Loucy (cell line): ENCODE measurements around the gene CLEC16A.

Source experiments
- H2AFZ ChIP-seq: fragments of 200-600 bp; sonication (generic); 2 replicates; pipeline ENCODE4 v1.6.0; 2016; ENCODE audit warnings: antibody characterized with exemption, mild to moderate bottlenecking, low read length, moderate library complexity
- H3F3A ChIP-seq: fragments of 200-600 bp; 2 replicates; pipeline ENCODE4 v1.6.0; 2016; ENCODE audit warnings: antibody characterized with exemption, low read depth, mild to moderate bottlenecking
- H3K27me3 ChIP-seq: fragments of 200-600 bp; sonication (generic); 2 replicates; pipeline ENCODE4 v1.6.1; 2014; ENCODE audit warnings: low read length, mild to moderate bottlenecking; ENCODE audit not compliant: insufficient read depth, poor library complexity, severe bottlenecking
- H3K36me3 ChIP-seq: fragments of 200-600 bp; sonication (generic); 2 replicates; pipeline ENCODE4 v1.6.1; 2016; ENCODE audit warnings: low read length; ENCODE audit not compliant: insufficient read depth
- H3K4me1 ChIP-seq: fragments of 200-600 bp; sonication (generic); 2 replicates; pipeline ENCODE4 v1.5.1; 2014; ENCODE audit warnings: low read length, mild to moderate bottlenecking; ENCODE audit not compliant: insufficient read depth, poor library complexity, severe bottlenecking
- H3K4me2 ChIP-seq: fragments of 200-600 bp; sonication (generic); 2 replicates; pipeline ENCODE4 v1.6.0; 2014; ENCODE audit warnings: antibody characterized with exemption, low read length, low read depth, mild to moderate bottlenecking; ENCODE audit not compliant: poor library complexity, severe bottlenecking
- H3K4me3 ChIP-seq: fragments of 200-600 bp; sonication (generic); 2 replicates; pipeline ENCODE4 v1.5.1; 2014; ENCODE audit warnings: low read length, mild to moderate bottlenecking, mixed read lengths; ENCODE audit not compliant: poor library complexity, severe bottlenecking
- H3K79me2 ChIP-seq: fragments of 200-600 bp; sonication (generic); 2 replicates; pipeline ENCODE4 v1.6.1; 2014; ENCODE audit warnings: low read length; ENCODE audit not compliant: insufficient read depth
- H3K9ac ChIP-seq: fragments of 200-600 bp; sonication (generic); 2 replicates; pipeline ENCODE4 v1.6.0; 2014; ENCODE audit warnings: mild to moderate bottlenecking, low read depth, low read length, moderate library complexity; ENCODE audit not compliant: poor library complexity, severe bottlenecking
- H3K9me2 ChIP-seq: fragments of 200-600 bp; sonication (generic); replicated peaks from 2 replicates; pipeline ENCODE4 v1.6.1; 2016; ENCODE audit warnings: low read depth, low read length, mixed read lengths
- H3K9me3 ChIP-seq: fragments of 200-600 bp; sonication (generic); 2 replicates; pipeline ENCODE4 v1.6.1; 2014; ENCODE audit warnings: mild to moderate bottlenecking, antibody characterized with exemption, low read length, low read depth; ENCODE audit not compliant: insufficient read depth
- H4K20me1 ChIP-seq: fragments of 200-600 bp; sonication (generic); 2 replicates; pipeline ENCODE4 v1.6.0; 2014; ENCODE audit warnings: antibody characterized with exemption, low read length, mild to moderate bottlenecking; ENCODE audit not compliant: insufficient read depth, poor library complexity, severe bottlenecking
- EZH2phosphoT487 ChIP-seq: fragments of 200-600 bp; IDR thresholded peaks from 2 replicates; pipeline ENCODE4 v1.6.1; 2018; ENCODE audit warnings: antibody characterized with exemption, mild to moderate bottlenecking, moderate library complexity, borderline replicate concordance
- TF ChIP-seq, protein P1 (sequence below): fragments of 200-600 bp; sonication (generic); conservative IDR thresholded peaks from 2 replicates; pipeline ENCODE4 v1.5.1; 2014; ENCODE audit warnings: mild to moderate bottlenecking, antibody characterized with exemption, low read length

CLEC16A gene

DNA sequence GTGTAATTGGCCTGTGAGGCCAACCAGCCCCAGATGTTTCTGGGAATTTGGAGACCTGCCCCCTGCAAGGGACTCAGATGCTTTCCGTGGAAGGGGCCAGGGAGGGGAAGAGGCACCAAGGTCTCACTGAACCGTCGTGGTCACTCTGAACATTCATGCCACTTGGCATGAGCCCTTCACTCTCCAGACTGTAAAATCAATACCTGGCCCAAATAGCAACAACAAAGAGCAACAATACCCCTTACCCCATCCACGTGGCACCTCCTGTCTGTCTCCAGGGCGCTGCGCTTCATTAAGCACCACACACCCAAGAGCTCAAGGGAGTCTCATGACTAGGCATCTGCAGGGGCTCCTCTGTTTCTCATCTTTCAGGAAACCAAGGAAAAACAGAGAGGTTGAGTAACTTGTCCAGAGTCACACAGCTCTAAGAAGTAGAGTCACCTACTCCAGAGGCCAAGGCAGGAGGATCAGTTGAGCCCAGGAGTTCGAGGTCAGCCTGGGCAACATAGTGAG is 258.8 kb downstream of the CLEC16A start:
- Histone ChIP-seq H3K4me2 (no peak overlapping the region), H4K20me1 (no peaks in the 10 kb centered on the region), H3K4me3 (no peak overlapping the region), H3K79me2 (no peaks in the 10 kb centered on the region), H3K9me3 (no peaks in the 10 kb centered on the region), H3K27me3 (no peaks in the 10 kb centered on the region), H3F3A (no peaks in the 10 kb centered on the region), H2AFZ (no peak overlapping the region), H3K4me1 (peaks cover 15% of the 10 kb centered on the region), H3K9ac (no peak overlapping the region), H3K36me3 (no peaks in the 10 kb centered on the region), H3K9me2 (no peaks in the 10 kb centered on the region)
- TF ChIP-seq, protein P1, sequence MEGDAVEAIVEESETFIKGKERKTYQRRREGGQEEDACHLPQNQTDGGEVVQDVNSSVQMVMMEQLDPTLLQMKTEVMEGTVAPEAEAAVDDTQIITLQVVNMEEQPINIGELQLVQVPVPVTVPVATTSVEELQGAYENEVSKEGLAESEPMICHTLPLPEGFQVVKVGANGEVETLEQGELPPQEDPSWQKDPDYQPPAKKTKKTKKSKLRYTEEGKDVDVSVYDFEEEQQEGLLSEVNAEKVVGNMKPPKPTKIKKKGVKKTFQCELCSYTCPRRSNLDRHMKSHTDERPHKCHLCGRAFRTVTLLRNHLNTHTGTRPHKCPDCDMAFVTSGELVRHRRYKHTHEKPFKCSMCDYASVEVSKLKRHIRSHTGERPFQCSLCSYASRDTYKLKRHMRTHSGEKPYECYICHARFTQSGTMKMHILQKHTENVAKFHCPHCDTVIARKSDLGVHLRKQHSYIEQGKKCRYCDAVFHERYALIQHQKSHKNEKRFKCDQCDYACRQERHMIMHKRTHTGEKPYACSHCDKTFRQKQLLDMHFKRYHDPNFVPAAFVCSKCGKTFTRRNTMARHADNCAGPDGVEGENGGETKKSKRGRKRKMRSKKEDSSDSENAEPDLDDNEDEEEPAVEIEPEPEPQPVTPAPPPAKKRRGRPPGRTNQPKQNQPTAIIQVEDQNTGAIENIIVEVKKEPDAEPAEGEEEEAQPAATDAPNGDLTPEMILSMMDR = no peak
- no peak for TF ChIP-seq EZH2phosphoT487

DNA sequence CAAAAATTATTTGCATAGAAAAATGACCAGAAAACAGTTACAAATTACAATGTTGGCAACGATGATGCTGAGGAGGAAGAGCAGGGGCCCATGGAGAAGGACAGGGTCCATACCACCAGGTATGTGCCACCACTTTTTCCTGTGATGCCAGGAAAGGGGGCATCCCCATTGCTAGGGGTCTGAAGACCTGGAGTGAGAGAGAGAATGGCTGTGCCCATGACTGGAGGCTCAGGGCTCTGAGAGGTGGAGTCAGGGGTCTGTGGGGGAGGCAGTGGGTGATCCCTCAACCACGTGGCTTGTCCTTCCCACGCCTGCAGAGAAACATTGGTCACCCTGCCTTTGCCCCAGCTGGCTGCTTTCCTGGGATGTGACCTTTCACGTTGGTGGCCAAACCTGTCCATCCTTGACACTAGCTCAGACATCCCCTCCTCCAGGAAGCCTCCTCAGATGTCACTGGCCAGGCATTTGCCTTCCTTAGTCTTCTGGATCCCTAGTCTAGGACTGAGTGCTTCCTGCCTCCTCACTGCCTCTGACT is 260.2 kb downstream of the CLEC16A start:
- H3K9me3 ChIP-seq = no peaks in the 10 kb centered on the region
- no peak overlapping the region for H3K4me3 ChIP-seq
- H2AFZ ChIP-seq = no peak overlapping the region
- H3K9me2 ChIP-seq = no peaks in the 10 kb centered on the region
- H3K79me2 ChIP-seq = no peaks in the 10 kb centered on the region
- H3K36me3 ChIP-seq = no peaks in the 10 kb centered on the region
- no peaks in the 10 kb centered on the region for H3F3A ChIP-seq
- H3K4me1 ChIP-seq = peaks cover 15% of the 10 kb centered on the region
- H3K27me3 ChIP-seq = no peaks in the 10 kb centered on the region
- TF ChIP-seq, protein P1 = no peak
- no peak for TF ChIP-seq EZH2phosphoT487
- no peak overlapping the region for H3K9ac ChIP-seq
- H3K4me2 ChIP-seq = no peak overlapping the region
- no peaks in the 10 kb centered on the region for H4K20me1 ChIP-seq

DNA sequence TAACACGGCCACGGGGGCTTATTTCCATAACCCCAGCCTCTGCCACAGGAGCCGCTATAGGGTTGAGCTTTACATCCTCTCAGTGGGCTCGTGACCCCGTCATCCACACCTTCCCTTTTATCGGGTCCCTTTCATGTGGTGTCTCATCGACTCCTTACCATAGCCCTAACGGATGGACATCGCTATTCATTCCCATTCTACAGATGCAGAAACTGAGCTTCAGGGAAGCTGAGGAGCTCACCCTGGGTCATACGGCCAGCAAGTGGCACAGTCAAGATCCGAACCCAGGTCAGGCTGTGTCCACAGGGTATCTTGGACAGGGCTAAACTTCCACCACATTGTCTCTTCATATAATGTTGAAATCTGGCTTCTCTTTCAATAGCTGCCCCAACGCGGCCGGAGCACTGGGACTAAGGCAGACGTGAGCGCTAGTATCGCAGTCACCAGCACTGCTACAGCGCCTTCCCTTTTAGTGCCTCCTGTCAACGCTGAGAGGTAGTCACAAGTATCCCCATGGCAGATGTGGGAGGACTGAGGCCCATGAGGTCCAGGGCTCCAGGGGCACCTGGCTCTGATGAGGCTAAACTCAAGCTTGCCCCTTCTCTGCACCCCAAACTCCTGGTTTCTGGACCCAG is 260.8 kb downstream of the CLEC16A start:
- H3K4me3 ChIP-seq = no peak overlapping the region
- H3K36me3 ChIP-seq = no peaks in the 10 kb centered on the region
- H3K79me2 ChIP-seq = no peaks in the 10 kb centered on the region
- peaks cover 15% of the 10 kb centered on the region for H3K4me1 ChIP-seq
- TF ChIP-seq, protein P1 = no peak
- no peak for TF ChIP-seq EZH2phosphoT487
- no peaks in the 10 kb centered on the region for H4K20me1 ChIP-seq
- no peak overlapping the region for H3K4me2 ChIP-seq
- no peak overlapping the region for H2AFZ ChIP-seq
- H3K9me2 ChIP-seq = no peaks in the 10 kb centered on the region
- H3K9ac ChIP-seq = no peak overlapping the region
- no peaks in the 10 kb centered on the region for H3K27me3 ChIP-seq
- H3F3A ChIP-seq = no peaks in the 10 kb centered on the region
- no peaks in the 10 kb centered on the region for H3K9me3 ChIP-seq
